ENCODE results near the gene PDE6B.
"Not testable (repeated sequence)": the region's sequence is repeated elsewhere in the genome, so short reads cannot be mapped to it uniquely, and the experiment has no call there.

PDE6B gene

GRCh38 chr4:635851-636627 lies 10.7 kb downstream of the PDE6B start:
- no peak overlapping the region for H3K27ac ChIP-seq
- POLR2A ChIA-PET (ENCODE audit: low non-redundant PET), result no interaction called here
- no peak for TF ChIP-seq CTCF (conservative IDR thresholded peaks at IDR 0.05; ENCODE audit: low read depth)
- no peak for DNase-seq (ENCODE audit: low spot score)
- CTCF ChIA-PET, result no interaction called here

GRCh38 chr4:636628-637159 lies 11.3 kb downstream of the PDE6B start:
- DNase-seq (ENCODE audit: low spot score), result no peak
- no peak overlapping the region for H3K27ac ChIP-seq
- ChIA-PET CTCF (no interaction called here), POLR2A (ENCODE audit: low non-redundant PET) (no interaction called here)
- no peak for TF ChIP-seq CTCF (conservative IDR thresholded peaks at IDR 0.05; ENCODE audit: low read depth)

- DNase-seq (ENCODE audit: low spot score), result no peak
- no peak for TF ChIP-seq CTCF (conservative IDR thresholded peaks at IDR 0.05; ENCODE audit: low read depth)
- ChIA-PET POLR2A (ENCODE audit: low non-redundant PET) (no interaction called here), CTCF (no interaction called here)
- H3K27ac ChIP-seq, result no peak overlapping the region
Measured at GRCh38 chr4:637536-638280, 12.3 kb downstream of the PDE6B start.

GRCh38 chr4:642366-642765 lies 17.0 kb downstream of the PDE6B start:
- CTCF ChIA-PET, result not testable (repeated sequence)

GRCh38 chr4:646460-646859 lies 21.1 kb downstream of the PDE6B start:
- no peak for DNase-seq (ENCODE audit: low spot score)
- H3K27ac ChIP-seq, result no peak overlapping the region
- POLR2A ChIA-PET (ENCODE audit: low non-redundant PET), result no interaction called here
- TF ChIP-seq CTCF (conservative IDR thresholded peaks at IDR 0.05; ENCODE audit: low read depth), result no peak
- CTCF ChIA-PET, result no interaction called here

More at GRCh38 chr4:642366-642765, 17.0 kb downstream of the PDE6B start:
- H3K27ac ChIP-seq; POLR2A ChIA-PET (ENCODE audit: low non-redundant PET); DNase-seq (ENCODE audit: low spot score): not testable (repeated sequence)

- ChIA-PET POLR2A (ENCODE audit: low non-redundant PET) (no interaction called here), CTCF (no interaction called here)
- DNase-seq (ENCODE audit: low spot score), result no peak
- no peak for TF ChIP-seq CTCF (conservative IDR thresholded peaks at IDR 0.05; ENCODE audit: low read depth)
- H3K27ac ChIP-seq, result no peak overlapping the region
Measured at GRCh38 chr4:647481-647880, 22.1 kb downstream of the PDE6B start.
